Mesenteric fat pad (tissue), 1 donor: Measurements from ENCODE around the gene MVP. TPM values are rescaled to one million over a fixed set of nuclear protein-coding genes. Genes with fewer than 3 reads are reported as not detected.

Experiments used
- DNase-seq: peaks from one replicate; pipeline ENCODE4 v3.0.0-alpha.2; 2020; ENCODE audit warnings: low spot score
- total RNA-seq: library from RNA; stranded (reverse); fragmentation: NEBNext Ultra II Directional; extraction: Animal tissue kit (Norgen Biotek cat#: 25700); gene quantifications from one replicate; pipeline ENCODE4 v1.2.1, GENCODE V29; 2021
- donor health status: DM: yes; HTN: yes; CAD: no.

MVP gene
- total RNA-seq, 1 donor from 2014 or later, result 150 TPM

DNA sequence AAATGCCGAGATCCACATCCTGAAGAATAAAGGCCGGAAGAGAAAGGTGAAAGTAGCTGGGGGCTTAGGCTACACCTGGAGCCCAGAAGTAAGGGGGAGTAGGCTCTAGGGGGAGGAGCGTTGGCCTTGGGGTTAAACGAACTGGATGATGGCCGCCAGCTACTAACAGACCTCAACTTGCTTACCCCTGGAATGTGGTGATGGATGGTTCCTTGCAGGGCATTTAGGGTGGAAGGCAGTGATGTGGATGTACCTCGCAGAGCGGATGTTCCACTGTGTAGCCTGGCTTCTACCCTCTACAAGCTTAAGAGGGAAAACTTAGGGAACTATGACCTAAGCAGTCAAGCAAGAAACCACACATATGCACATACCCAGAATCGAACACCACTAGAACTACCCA lies 16.2 kb upstream of the MVP start:
- no peak for DNase-seq

DNA sequence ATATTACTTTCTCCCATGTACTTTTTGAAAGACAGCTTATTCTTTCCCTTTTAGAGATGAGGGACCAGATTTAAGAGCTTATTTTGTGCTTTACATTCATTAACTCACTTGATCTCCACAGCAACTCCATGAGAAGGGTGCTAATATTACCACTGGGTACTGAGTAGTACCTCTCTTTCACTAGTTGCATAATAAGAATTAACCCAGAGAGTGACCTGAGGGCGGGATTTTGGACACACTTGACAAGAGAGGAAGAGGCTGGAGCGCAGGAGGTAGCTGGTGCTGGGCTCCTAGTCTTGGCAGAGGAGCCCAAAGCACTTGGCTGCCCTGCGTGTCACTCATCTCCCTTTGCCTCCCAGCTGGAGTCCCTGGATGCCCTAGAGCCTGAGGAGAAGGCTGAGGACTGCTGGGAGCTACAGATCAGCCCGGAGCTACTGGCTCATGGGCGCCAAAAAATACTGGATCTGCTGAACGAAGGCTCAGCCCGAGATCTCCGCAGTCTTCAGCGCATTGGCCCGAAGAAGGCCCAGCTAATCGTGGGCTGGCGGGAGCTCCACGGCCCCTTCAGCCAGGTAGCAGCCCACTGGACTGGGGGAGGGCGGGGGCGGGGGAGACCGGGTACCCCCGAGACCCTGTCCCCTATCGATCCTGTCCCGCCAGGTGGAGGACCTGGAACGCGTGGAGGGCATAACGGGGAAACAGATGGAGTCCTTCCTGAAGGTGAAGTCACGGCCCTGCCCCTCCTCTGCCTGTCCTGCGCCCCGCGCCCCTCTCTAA lies 15.6 kb upstream of the MVP start:
- no peak for DNase-seq

DNA sequence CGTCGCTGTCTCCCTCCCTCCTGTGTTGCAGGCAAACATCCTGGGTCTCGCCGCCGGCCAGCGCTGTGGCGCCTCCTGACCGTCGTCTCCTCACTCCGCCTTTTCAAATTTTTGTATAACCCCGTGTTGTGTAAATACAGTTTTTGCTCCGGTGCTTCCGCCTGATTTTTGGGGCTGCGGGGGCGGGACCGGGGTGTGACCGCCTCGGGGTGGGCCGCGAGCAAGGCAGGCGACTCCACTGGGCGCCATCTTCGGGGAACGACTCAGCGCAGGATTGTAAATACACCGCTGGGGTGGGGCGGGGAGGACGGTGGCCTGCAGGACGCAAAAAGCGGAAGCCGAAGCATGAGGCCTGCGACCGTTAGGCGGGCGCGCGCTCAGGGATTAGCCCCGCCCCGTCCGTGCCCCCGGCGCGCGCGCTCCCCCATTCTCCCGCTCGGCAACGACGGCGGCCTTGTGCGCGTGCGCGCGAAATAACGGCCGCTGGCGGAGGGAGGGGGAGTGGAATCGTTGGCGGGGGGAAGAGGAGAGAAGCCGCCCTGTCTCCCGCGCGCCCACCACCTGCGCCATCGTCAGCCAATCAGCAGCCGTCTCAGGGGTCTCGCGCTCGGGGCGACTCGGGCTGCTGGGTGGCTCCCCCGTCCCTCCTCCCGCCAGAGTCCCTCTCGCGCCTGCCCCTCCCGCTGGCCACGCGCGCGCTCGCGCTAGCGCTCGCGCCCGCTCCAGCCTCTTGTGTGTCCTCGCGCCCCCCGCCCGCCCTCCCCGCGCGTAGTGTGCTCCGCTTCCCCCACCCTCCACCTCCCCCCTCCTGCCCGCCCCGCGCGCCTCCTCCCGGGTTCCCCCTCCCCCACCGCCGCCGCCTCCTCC lies 14.8 kb upstream of the MVP start:
- DNase-seq, result peak; percentile 99

DNA sequence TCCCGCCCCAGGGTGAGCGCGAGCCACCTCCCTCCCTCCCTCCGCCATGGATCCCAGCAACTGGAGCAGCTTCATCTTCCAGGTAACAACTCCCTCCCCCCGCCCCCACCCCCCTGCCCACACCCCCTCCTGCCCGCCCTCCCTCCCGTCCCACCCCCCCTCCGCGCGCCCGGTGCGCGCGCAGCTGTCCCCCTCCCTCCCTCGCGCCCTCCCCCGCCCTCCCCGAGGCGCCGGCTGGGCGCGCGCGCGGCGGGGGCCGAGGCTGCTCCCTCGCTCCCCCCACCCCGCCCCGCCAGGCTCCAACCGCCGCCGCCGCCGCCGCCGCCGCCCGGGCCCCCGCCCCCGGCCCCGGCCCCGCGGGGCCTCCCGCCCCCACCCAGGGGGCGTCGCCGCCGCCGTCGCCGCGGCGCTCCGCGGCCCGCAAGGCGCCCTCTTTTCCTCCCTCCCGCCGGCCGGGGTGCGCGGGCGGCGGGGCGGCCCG lies 14.1 kb upstream of the MVP start, which contains the start of gene MAZ:
MAZ (plus strand) TSS at position 431 of the 481 bp plus-strand sequence. CDS start 173 bp downstream, outside the sequence.
- no peak for DNase-seq

DNA sequence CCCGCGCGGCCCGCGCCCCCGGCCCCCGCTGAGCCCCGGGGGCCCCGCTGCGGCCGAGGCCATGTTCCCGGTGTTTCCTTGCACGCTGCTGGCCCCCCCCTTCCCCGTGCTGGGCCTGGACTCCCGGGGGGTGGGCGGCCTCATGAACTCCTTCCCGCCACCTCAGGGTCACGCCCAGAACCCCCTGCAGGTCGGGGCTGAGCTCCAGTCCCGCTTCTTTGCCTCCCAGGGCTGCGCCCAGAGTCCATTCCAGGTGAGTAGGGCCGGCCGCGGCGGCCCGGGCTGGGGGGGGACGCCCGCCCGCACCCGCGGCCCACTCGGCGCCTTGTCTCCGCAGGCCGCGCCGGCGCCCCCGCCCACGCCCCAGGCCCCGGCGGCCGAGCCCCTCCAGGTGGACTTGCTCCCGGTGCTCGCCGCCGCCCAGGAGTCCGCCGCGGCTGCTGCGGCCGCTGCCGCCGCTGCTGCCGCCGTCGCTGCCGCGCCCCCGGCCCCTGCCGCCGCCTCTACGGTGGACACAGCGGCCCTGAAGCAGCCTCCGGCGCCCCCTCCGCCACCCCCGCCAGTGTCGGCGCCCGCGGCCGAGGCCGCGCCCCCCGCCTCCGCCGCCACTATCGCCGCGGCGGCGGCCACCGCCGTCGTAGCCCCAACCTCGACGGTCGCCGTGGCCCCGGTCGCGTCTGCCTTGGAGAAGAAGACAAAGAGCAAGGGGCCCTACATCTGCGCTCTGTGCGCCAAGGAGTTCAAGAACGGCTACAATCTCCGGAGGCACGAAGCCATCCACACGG lies 13.4 kb upstream of the MVP start:
- no peak for DNase-seq

DNA sequence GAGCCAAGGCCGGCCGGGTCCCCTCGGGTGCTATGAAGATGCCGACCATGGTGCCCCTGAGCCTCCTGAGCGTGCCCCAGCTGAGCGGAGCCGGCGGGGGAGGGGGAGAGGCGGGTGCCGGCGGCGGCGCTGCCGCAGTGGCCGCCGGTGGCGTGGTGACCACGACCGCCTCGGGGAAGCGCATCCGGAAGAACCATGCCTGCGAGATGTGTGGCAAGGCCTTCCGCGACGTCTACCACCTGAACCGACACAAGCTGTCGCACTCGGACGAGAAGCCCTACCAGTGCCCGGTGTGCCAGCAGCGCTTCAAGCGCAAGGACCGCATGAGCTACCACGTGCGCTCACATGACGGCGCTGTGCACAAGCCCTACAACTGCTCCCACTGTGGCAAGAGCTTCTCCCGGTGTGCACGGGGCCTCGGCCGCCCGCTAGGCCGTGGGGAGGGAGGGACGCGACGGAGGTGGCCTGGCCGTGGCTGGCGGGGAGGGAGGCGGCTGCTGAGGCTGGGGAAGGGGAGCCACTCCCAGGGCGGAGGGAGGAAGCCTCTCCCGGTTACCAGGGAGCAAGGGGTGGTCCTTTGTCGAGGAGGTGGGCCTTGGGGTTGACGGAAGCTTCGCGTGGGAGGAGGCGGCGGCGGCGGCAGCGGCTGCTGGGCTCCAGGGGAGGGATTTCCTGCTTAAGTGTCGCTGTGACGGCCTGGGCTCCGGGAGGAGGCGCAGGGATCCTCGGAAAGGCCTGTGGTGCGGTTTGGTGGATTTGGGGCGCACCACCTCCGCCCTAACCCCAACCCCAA lies 12.6 kb upstream of the MVP start:
- DNase-seq, result peak; percentile 94

DNA sequence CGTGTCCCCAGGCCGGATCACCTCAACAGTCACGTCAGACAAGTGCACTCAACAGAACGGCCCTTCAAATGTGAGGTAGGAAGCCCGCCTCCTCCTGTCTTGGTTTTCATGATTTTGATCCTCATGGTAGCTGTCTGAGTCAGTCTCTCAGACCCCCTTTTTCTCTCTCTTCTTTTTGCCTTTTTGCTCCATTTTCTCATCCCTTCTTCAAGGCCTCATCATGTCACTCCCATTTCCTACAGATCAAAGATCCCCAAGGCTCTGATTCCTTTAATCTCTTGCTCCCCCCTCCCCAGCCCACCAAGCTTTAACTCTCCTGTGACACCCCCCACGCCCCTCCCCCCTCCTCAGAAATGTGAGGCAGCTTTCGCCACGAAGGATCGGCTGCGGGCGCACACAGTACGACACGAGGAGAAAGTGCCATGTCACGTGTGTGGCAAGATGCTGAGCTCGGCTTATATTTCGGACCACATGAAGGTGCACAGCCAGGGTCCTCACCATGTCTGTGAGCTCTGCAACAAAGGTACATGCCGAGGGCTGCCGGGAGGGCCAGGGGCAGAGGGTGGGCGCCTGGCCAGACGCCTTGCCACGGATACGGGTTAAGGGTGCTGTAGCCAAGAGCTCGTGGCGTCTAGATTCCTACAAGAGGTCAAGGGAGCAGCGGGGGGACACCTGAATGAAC lies 11.9 kb upstream of the MVP start:
- DNase-seq, result no peak

DNA sequence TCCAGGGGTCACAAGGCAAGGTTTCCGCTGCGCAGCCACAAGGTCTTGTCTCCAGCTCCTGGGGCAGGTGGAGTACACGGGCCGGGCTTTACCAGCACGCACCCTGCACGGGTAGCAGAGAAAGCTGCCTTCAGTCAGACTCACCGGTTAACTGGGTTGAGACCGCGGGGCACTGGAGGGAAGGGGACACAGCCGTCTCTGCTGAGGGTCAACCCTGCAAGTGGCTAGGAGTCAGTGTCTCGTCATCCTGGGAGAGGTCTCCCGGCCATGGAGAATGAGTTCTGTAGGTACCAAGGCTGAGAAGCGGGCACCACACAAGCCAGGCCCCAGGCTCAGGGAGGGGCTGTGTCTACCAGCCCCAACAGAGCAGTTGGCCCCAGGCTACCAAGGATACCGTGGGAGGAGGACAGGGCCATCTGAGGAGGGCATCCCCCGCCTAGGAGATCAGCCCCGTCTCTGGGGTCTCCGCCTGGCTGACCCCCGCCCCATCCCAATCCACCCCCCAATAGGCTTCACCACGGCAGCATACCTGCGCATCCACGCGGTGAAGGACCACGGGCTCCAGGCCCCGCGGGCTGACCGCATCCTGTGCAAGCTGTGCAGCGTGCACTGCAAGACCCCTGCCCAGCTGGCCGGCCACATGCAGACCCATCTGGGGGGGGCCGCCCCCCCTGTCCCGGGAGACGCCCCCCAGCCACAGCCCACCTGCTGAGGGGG lies 11.1 kb upstream of the MVP start:
- DNase-seq, result no peak

DNA sequence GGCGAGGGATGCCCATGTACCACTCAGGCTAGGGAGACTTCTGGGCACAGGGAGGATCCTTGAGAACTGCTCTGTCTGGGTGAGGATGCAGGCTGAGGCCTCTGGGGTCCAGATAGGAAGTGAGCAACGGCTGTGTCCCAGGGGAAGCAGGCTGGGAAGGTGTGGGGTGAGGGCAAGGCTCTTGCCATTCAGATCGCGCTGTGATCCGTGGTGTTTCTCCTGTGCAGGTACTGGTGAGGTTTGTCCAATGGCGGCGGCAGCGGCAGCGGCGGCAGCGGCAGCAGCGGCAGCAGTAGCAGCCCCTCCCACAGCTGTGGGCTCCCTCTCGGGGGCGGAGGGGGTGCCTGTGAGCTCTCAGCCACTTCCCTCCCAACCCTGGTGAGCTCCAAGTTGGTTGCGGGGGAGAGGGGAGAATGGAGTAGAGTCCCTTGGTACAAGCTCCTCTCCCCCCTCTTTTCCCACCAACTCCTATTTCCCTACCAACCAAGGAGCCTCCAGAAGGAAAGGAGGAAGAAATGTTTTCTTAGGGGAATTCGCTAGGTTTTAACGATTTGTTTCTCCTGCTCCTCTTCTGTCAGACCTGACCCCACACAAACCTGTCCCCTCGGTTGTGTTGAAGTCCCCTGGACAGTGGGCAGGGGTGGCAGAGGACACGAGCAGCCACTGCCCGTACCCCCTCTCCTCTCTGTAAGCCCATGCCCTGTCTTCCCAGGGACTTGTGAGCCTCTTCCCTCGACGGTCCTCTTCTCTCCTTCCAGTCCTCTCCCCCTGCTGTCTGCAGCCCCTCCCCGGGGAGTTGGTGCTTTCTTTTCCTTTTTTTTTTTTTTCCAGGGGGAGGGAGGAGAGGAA lies 10.2 kb upstream of the MVP start:
- no peak for DNase-seq

DNA sequence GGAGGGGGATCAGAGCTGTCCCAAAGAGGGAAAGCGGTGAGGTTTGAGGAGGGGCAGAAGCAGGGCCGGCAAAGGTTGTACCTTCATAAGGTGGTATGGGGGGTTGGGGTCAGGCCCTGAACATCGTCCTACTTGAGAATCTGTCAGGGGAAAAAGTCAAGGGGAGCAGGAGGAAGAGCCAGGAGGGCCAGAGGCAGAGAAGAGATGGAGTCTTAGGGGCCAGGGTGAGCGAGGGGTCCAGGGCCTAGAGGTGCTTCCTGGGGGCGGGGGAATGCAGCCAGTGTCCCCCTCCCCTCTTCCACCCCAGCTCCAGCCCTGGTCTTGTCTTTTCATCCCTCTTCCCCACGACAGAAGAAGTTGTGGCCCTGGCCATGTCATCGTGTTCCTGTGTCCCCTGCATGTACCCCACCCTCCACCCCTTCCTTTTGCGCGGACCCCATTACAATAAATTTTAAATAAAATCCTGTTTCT lies 9.5 kb upstream of the MVP start:
- DNase-seq, result no peak

DNA sequence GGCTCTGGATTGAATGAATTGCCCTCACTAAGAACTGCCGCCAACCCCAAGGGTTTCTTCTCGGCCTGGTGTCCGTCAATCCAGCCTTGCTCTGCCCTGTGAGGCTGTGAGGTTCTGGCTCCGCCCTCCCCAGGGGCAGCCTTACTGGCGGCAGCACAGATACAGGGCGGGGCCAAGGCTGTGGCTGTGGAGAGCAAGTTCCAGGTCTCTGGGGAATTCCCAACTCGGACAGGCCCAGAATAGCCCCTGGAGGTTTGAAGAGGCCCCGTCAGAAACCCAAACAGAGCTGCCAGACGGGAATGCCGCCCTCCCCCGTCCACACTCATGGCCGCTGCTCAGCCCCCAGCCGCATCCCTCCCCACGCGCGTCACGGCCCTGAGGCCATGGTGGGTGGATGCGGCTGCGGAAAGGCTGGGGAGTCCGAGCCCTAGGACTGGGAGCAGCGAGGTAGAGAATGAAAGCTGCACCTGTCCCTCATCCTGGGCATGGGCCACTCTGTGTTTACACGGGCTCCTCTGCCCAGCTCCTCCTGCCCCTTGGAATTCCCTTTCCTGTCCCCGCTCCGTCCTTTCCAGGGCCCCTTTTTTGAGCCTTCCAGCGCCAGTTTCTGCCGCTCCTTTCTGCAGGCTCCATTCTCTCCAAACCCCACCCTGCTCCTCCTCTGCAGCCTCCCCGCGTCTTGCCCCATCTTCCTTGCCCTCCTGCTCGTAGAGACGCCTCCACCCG lies 8.9 kb upstream of the MVP start:
- DNase-seq, result peak; percentile 97

DNA sequence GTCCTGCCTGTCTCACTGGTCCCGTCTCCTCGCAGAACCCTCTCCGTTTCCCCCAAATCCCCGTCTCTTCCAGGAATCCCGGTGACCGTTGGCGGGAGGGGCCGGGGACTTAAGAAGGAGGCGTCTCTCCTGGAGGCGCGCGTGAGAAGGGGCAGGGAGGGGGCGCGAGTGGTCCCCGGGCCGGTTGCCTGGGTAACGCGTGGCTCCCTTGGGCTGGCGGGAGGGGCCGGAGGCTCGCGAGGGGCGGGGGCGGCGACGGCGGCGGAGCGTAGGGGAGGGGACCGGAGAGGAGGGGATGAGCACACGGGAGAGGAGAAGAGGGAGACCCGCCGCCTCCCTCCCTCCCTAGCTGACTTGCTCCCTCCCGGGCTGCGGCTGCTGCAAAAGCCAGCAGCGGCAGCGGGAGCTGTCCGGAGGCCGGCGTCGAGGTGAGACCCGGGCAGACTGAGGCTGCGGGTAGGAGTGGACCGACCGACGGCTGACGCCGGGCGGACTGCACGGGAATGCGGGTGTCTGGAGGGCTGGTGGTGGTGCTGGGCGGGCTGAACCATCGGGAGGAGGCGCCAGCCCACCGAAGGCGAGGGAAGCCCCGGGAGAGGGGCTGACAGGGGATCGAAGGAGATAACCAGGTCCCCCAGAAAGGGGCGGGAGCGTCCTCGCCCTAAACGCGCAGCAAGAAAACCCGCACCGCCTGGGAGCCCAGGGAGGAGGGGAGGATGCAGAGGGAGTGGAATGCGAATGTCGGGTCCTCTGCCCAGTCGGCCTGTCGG lies 8.2 kb upstream of the MVP start, which contains the start of gene PRRT2:
PRRT2 (plus strand) TSS at position 298 of the 770 bp plus-strand sequence. CDS start 862 bp downstream, outside the sequence.
- DNase-seq, result no peak

DNA sequence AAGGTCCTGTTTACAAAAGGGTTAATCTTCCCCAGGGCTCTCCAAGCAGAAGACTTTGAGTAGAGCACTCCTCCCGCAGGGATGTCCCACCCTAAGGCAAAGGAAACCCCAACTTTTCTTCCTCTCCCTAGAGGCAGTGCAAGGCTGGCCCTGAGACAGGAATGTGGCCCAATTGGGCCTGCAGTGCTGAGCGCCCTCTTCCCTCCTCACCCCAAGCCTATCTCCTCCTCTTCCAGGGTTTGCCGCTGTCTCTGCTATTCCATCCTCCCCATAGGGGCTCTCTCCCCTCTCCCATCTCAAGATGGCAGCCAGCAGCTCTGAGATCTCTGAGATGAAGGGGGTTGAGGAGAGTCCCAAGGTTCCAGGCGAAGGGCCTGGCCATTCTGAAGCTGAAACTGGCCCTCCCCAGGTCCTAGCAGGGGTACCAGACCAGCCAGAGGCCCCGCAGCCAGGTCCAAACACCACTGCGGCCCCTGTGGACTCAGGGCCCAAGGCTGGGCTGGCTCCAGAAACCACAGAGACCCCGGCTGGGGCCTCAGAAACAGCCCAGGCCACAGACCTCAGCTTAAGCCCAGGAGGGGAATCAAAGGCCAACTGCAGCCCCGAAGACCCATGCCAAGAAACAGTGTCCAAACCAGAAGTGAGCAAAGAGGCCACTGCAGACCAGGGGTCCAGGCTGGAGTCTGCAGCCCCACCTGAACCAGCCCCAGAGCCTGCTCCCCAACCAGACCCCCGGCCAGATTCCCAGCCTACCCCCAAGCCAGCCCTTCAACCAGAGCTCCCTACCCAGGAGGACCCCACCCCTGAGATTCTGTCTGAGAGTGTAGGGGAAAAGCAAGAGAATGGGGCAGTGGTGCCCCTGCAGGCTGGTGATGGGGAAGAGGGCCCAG lies 7.3 kb upstream of the MVP start:
- DNase-seq, result no peak

DNA sequence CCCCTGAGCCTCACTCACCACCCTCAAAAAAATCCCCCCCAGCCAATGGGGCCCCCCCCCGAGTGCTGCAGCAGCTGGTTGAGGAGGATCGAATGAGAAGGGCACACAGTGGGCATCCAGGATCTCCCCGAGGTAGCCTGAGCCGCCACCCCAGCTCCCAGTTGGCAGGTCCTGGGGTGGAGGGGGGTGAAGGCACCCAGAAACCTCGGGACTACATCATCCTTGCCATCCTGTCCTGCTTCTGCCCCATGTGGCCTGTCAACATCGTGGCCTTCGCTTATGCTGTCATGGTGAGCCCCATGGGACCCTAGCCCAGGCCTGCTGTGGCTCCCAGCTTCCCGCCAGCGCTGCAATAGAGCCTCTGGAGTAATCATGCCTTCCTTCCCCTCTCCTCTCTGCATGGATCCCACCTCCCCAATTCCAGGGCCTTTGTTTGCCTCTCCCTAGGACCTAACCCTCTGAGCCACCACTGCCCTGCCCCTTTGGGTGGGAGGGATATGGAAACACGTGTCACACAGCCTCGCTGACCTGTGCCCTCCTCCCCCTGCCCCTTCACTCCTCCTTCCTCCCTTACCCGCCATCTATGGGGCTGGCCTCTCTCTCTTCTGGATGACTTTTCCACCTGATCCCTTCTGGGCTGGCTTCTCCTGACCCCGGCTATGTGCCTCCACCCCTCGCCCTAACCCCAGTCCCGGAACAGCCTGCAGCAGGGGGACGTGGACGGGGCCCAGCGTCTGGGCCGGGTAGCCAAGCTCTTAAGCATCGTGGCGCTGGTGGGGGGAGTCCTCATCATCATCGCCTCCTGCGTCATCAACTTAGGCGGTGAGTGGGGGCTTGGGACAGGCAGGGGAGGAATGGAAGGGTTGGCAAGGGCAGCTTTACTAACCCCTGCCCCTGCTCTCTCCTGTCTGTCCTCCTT lies 6.4 kb upstream of the MVP start:
- no peak for DNase-seq
